Osteocyte (in vitro differentiated cells): ENCODE data around the gene FAM25A. TPM values are rescaled to one million over a fixed set of nuclear protein-coding genes. Genes with fewer than 3 reads are reported as not detected.
A peak's percentile ranks its signal among the peaks of the same experiment; 100 is the strongest.
"Not testable (repeated sequence)": the region's sequence is repeated elsewhere in the genome, so short reads cannot be mapped to it uniquely, and the experiment has no call there.

Experiments
- DNase-seq: peaks from one replicate; pipeline ENCODE4 v3.0.0; 2021; ENCODE audit warnings: mixed read lengths; ENCODE audit not compliant: unreplicated experiment; ENCODE audit errors: extremely low spot score
- H3K27ac Mint-ChIP-seq: one replicate; pipeline ENCODE4 v1.8.0; 2021; ENCODE audit warnings: mild to moderate bottlenecking, mixed read lengths; ENCODE audit not compliant: unreplicated experiment
- H3K27me3 Mint-ChIP-seq: one replicate; pipeline ENCODE4 v1.8.0; 2021; ENCODE audit warnings: mixed read lengths; ENCODE audit not compliant: unreplicated experiment
- H3K36me3 Mint-ChIP-seq: one replicate; pipeline ENCODE4 v1.8.0; 2021; ENCODE audit warnings: mixed read lengths; ENCODE audit not compliant: unreplicated experiment
- H3K4me1 Mint-ChIP-seq: one replicate; pipeline ENCODE4 v1.8.0; 2021; ENCODE audit warnings: mixed read lengths; ENCODE audit not compliant: unreplicated experiment
- H3K4me3 Mint-ChIP-seq: one replicate; pipeline ENCODE4 v1.8.0; 2021; ENCODE audit warnings: mild to moderate bottlenecking, moderate library complexity, mixed read lengths; ENCODE audit not compliant: unreplicated experiment
- H3K9me3 Mint-ChIP-seq: one replicate; pipeline ENCODE4 v1.8.0; 2021; ENCODE audit warnings: mixed read lengths; ENCODE audit not compliant: unreplicated experiment
- total RNA-seq: library from RNA; stranded (reverse); gene quantifications from 2 replicates; pipeline ENCODE4 v1.2.1, GENCODE V29; 2021
- TF ChIP-seq, protein P1 (sequence below): fragments of 200-600 bp; sonication (generic); IDR thresholded peaks from 2 replicates; pipeline ENCODE4 v1.5.0; 2021; ENCODE audit warnings: antibody characterized with exemption, mild to moderate bottlenecking, moderate library complexity

FAM25A gene
- total RNA-seq, 1 donor from 2014 or later: not detected

- no peak overlapping the region for H3K4me3 Mint-ChIP-seq
- H3K9me3 Mint-ChIP-seq: no peaks in the 10 kb centered on the region
- no peak for DNase-seq
- H3K27ac Mint-ChIP-seq: peak overlapping the region; percentile 5
- peaks cover 19% of the 10 kb centered on the region for H3K27me3 Mint-ChIP-seq
- no peaks in the 10 kb centered on the region for H3K36me3 Mint-ChIP-seq
- TF ChIP-seq, protein P1, sequence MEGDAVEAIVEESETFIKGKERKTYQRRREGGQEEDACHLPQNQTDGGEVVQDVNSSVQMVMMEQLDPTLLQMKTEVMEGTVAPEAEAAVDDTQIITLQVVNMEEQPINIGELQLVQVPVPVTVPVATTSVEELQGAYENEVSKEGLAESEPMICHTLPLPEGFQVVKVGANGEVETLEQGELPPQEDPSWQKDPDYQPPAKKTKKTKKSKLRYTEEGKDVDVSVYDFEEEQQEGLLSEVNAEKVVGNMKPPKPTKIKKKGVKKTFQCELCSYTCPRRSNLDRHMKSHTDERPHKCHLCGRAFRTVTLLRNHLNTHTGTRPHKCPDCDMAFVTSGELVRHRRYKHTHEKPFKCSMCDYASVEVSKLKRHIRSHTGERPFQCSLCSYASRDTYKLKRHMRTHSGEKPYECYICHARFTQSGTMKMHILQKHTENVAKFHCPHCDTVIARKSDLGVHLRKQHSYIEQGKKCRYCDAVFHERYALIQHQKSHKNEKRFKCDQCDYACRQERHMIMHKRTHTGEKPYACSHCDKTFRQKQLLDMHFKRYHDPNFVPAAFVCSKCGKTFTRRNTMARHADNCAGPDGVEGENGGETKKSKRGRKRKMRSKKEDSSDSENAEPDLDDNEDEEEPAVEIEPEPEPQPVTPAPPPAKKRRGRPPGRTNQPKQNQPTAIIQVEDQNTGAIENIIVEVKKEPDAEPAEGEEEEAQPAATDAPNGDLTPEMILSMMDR: no peak
- peaks cover 20% of the 10 kb centered on the region for H3K4me1 Mint-ChIP-seq
Observed at GRCh38 chr10:86988520-86988919, 31.6 kb upstream of the FAM25A start.

DNA sequence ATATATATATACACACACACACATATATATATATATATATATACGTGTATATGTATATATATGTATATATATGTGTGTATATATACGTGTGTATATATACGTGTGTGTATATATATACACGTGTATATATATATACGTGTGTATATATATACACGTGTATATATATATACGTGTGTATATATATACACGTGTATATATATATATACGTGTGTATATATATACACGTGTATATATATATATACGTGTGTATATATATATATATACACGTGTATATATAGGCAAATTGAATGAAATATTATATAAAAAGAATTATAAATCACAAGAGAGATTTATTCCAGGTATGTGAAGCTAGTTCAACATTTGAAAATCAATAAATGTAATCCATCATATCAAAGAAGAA, 28.7 kb upstream of the FAM25A start:
- not testable (repeated sequence) for H3K9me3 Mint-ChIP-seq, H3K27ac Mint-ChIP-seq, H3K36me3 Mint-ChIP-seq, DNase-seq, H3K4me3 Mint-ChIP-seq
- Mint-ChIP-seq H3K27me3 (peaks cover 19% of the 10 kb centered on the region), H3K4me1 (peaks cover 20% of the 10 kb centered on the region)

- peaks cover 20% of the 10 kb centered on the region for H3K4me1 Mint-ChIP-seq
- no peaks in the 10 kb centered on the region for H3K9me3 Mint-ChIP-seq
- H3K36me3 Mint-ChIP-seq: no peaks in the 10 kb centered on the region
- no peak for DNase-seq
- H3K27ac Mint-ChIP-seq: peak overlapping the region; percentile 59
- H3K4me3 Mint-ChIP-seq: no peak overlapping the region
- peaks cover 19% of the 10 kb centered on the region for H3K27me3 Mint-ChIP-seq
- TF ChIP-seq, protein P1: no peak
Observed at GRCh38 chr10:86992456-86992855, 27.6 kb upstream of the FAM25A start.

GRCh38 chr10:86992929-86993328, 27.2 kb upstream of the FAM25A start:
- peaks cover 20% of the 10 kb centered on the region for H3K4me1 Mint-ChIP-seq
- no peak for DNase-seq
- TF ChIP-seq, protein P1: no peak

GRCh38 chr10:86999802-87000403, 20.2 kb upstream of the FAM25A start:
- not testable (repeated sequence) for H3K4me3 Mint-ChIP-seq, H3K27me3 Mint-ChIP-seq, H3K4me1 Mint-ChIP-seq, H3K36me3 Mint-ChIP-seq, H3K9me3 Mint-ChIP-seq, DNase-seq, H3K27ac Mint-ChIP-seq

More at GRCh38 chr10:86992929-86993328, 27.2 kb upstream of the FAM25A start:
- Mint-ChIP-seq H3K36me3 (no peaks in the 10 kb centered on the region), H3K27ac (peak overlapping the region; percentile 59), H3K4me3 (no peak overlapping the region), H3K9me3 (no peaks in the 10 kb centered on the region), H3K27me3 (peaks cover 19% of the 10 kb centered on the region)

DNA sequence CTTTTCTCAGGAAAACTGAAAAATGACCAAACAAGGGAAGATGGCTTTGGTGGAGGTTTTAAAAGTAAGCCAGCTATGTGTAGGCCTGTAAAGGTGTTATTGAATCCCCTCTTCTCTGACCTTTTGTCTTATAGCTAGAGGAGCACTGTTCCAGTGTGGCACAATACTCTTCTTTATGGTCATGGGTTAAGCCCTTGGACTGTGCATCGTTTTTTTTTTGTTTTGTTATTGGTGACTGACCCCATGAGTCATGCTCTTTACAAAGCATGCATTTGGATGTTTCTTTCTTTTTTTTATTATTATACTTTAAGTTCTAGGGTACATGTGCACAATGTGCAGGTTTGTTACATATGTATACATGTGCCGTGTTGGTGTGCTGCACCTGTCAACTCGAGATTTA, 19.6 kb upstream of the FAM25A start:
- Mint-ChIP-seq H3K36me3 (no peaks in the 10 kb centered on the region), H3K27ac (no peak overlapping the region), H3K4me3 (no peak overlapping the region), H3K27me3 (no peaks in the 10 kb centered on the region), H3K4me1 (peaks cover 8% of the 10 kb centered on the region), H3K9me3 (no peaks in the 10 kb centered on the region)
- DNase-seq: no peak
- TF ChIP-seq, protein P1: no peak

DNA sequence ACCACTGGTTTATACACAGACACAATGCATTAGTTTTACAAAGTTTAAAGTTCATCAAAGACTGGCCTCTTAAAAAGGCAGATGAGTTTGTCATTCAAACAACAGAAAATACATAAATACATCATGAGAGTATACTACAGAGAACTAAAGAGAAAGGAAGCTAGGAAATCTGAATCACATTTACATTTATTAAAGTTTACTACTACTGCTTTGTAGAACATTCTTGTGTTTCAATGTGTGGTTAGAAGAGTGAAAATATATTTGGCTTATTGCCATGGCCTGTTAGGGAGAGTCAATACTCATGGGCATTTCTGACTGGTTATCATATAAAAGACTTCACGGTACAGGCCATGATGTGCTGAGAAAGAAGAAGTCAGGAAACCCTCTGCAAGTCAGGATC, 13.0 kb upstream of the FAM25A start:
- H3K4me1 Mint-ChIP-seq: peaks cover 12% of the 10 kb centered on the region
- H3K36me3 Mint-ChIP-seq, H3K9me3 Mint-ChIP-seq, H3K4me3 Mint-ChIP-seq, H3K27me3 Mint-ChIP-seq, DNase-seq: not testable (repeated sequence)
- peak overlapping the region; percentile 53 for H3K27ac Mint-ChIP-seq

GRCh38 chr10:87007674-87008073, 12.4 kb upstream of the FAM25A start:
- not testable (repeated sequence) for DNase-seq, H3K4me3 Mint-ChIP-seq, H3K27me3 Mint-ChIP-seq, H3K36me3 Mint-ChIP-seq, H3K9me3 Mint-ChIP-seq
- H3K27ac Mint-ChIP-seq: peak overlapping the region; percentile 14
- H3K4me1 Mint-ChIP-seq: peaks cover 12% of the 10 kb centered on the region

DNA sequence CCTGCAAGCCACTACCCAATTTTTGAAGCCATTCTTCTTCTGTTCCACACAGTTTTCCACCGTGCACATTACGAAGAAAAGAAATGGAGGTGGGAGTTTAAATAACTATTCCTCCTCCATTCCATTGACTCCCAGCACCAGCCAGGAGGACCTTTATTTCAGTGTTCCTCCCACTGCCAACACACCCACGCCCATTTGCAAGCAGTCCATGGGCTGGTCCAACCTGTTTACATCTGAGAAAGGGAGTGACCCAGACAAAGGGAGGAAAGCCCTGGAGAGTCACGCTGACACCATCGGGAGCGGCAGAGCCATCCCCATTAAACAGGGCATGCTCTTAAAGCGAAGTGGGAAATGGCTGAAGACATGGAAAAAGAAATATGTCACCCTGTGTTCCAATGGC, 11.8 kb upstream of the FAM25A start:
- not testable (repeated sequence) for H3K27me3 Mint-ChIP-seq, H3K9me3 Mint-ChIP-seq, H3K4me3 Mint-ChIP-seq, DNase-seq, H3K27ac Mint-ChIP-seq, H3K36me3 Mint-ChIP-seq
- peaks cover 12% of the 10 kb centered on the region for H3K4me1 Mint-ChIP-seq
